ENCODE data around the gene SMIM26.
"Not testable (repeated sequence)": the region's sequence is repeated elsewhere in the genome, so short reads cannot be mapped to it uniquely, and the experiment has no call there.

SMIM26 gene

GRCh38 chr20:18566892-18567738, at the start of gene SMIM26:
Gene SMIM26 (plus strand): TSS chr20:18567432. CDS start chr20:18567479, 47 bp downstream.
- DNase-seq (ENCODE audit: low read depth) = peak; percentile 73

GRCh38 chr20:18522066-18522465, 45.2 kb upstream of the SMIM26 start:
- DNase-seq (ENCODE audit: low read depth) = not testable (repeated sequence)

- no peak for DNase-seq (ENCODE audit: low read depth)
Observed at GRCh38 chr20:18523066-18523465, 44.2 kb upstream of the SMIM26 start.

GRCh38 chr20:18524646-18525045, 42.6 kb upstream of the SMIM26 start:
- DNase-seq (ENCODE audit: low read depth) = peak; percentile 90

- DNase-seq (ENCODE audit: low read depth) = not testable (repeated sequence)
Observed at GRCh38 chr20:18526761-18527160, 40.5 kb upstream of the SMIM26 start.

- no peak for DNase-seq (ENCODE audit: low read depth)
Observed at GRCh38 chr20:18527339-18527738, 39.9 kb upstream of the SMIM26 start.

GRCh38 chr20:18527836-18528235, 39.4 kb upstream of the SMIM26 start:
- no peak for DNase-seq (ENCODE audit: low read depth)

- no peak for DNase-seq (ENCODE audit: low read depth)
Observed at GRCh38 chr20:18529041-18529440, 38.2 kb upstream of the SMIM26 start.

- no peak for DNase-seq (ENCODE audit: low read depth)
Observed at GRCh38 chr20:18532626-18533025, 34.6 kb upstream of the SMIM26 start.

GRCh38 chr20:18533491-18533890, 33.7 kb upstream of the SMIM26 start:
- no peak for DNase-seq (ENCODE audit: low read depth)

GRCh38 chr20:18533978-18534644, 33.1 kb upstream of the SMIM26 start:
- no peak for DNase-seq (ENCODE audit: low read depth)

GRCh38 chr20:18537651-18538050, 29.6 kb upstream of the SMIM26 start:
- DNase-seq (ENCODE audit: low read depth) = no peak

GRCh38 chr20:18541741-18542140, 25.5 kb upstream of the SMIM26 start:
- no peak for DNase-seq (ENCODE audit: low read depth)

GRCh38 chr20:18543216-18543615, 24.0 kb upstream of the SMIM26 start:
- no peak for DNase-seq (ENCODE audit: low read depth)

GRCh38 chr20:18543932-18544331, 23.3 kb upstream of the SMIM26 start:
- DNase-seq (ENCODE audit: low read depth) = no peak

- no peak for DNase-seq (ENCODE audit: low read depth)
Observed at GRCh38 chr20:18545566-18545965, 21.7 kb upstream of the SMIM26 start.

- no peak for DNase-seq (ENCODE audit: low read depth)
Observed at GRCh38 chr20:18548465-18548864, 18.8 kb upstream of the SMIM26 start.

GRCh38 chr20:18553746-18554145, 13.5 kb upstream of the SMIM26 start:
- no peak for DNase-seq (ENCODE audit: low read depth)

- no peak for DNase-seq (ENCODE audit: low read depth)
Observed at GRCh38 chr20:18567739-18568091, 483 bp downstream of the SMIM26 start.

GRCh38 chr20:18571009-18571408, 3.8 kb downstream of the SMIM26 start:
- no peak for DNase-seq (ENCODE audit: low read depth)

GRCh38 chr20:18571578-18571977, 4.3 kb downstream of the SMIM26 start:
- no peak for DNase-seq (ENCODE audit: low read depth)

- DNase-seq (ENCODE audit: low read depth) = no peak
Observed at GRCh38 chr20:18577942-18578341, 10.7 kb downstream of the SMIM26 start.

- DNase-seq (ENCODE audit: low read depth) = no peak
Observed at GRCh38 chr20:18578581-18578980, 11.3 kb downstream of the SMIM26 start.

GRCh38 chr20:18580012-18580411, 12.8 kb downstream of the SMIM26 start:
- DNase-seq (ENCODE audit: low read depth) = no peak
